GM12801 (cell line): ENCODE data around the gene ZNF628.

Experiments used
- CTCF ChIP-seq: IDR thresholded peaks from one replicate; pipeline ENCODE4 v1.5.1; 2011; ENCODE audit warnings: control low read depth; ENCODE audit not compliant: insufficient read length; ENCODE audit errors: extremely low read depth

The ZNF628 gene

GRCh38 chr19:55459551-55459949 is 16.9 kb upstream of the ZNF628 start:
- no peak for TF ChIP-seq CTCF

GRCh38 chr19:55459950-55460657 is 16.3 kb upstream of the ZNF628 start:
- TF ChIP-seq CTCF, result no peak

GRCh38 chr19:55460670-55461258 is 15.7 kb upstream of the ZNF628 start:
- no peak for TF ChIP-seq CTCF

GRCh38 chr19:55461259-55461973 is 15.0 kb upstream of the ZNF628 start, which contains the start of gene ISOC2:
Gene ISOC2 (minus strand): TSS chr19:55461642. CDS start chr19:55456486, 5,156 bp downstream.
- no peak for TF ChIP-seq CTCF

- TF ChIP-seq CTCF, result no peak
Observed at GRCh38 chr19:55461974-55462626, 14.3 kb upstream of the ZNF628 start.

GRCh38 chr19:55462722-55463121 is 13.7 kb upstream of the ZNF628 start:
- TF ChIP-seq CTCF, result no peak

GRCh38 chr19:55463583-55464031 is 12.8 kb upstream of the ZNF628 start:
- no peak for TF ChIP-seq CTCF
